ENCODE data around the gene PARD3.

The PARD3 gene

GRCh38 chr10:34567659-34568253, 247.3 kb downstream of the PARD3 start:
- DNase-seq, result peak; percentile 92

- DNase-seq, result no peak
Measured at GRCh38 chr10:34565934-34566333, 249.2 kb downstream of the PARD3 start.

DNA sequence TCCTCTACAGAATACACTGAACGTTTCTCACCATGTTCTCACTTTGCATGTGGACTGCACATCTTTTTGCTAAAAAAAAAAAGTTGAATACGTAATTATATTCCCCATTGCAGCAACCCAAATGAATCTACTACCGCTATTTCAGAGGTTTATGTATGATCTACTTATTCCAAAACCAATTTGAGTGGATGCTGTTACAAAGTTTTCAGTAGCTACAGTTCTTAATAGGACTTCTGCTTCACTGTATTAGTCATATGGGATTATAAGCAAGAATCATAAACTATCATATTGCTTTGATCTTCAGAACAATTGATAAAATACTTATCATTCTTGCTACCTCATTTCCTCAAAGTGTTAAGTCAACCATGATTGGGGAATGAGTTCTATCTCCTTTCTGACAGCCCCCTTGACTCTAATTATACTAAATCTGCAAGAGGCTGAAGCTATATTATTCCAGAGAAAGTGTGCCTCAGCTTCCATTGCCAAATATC, 257.0 kb downstream of the PARD3 start:
- no peak for DNase-seq

GRCh38 chr10:34557173-34557572, 257.9 kb downstream of the PARD3 start:
- no peak for DNase-seq

DNA sequence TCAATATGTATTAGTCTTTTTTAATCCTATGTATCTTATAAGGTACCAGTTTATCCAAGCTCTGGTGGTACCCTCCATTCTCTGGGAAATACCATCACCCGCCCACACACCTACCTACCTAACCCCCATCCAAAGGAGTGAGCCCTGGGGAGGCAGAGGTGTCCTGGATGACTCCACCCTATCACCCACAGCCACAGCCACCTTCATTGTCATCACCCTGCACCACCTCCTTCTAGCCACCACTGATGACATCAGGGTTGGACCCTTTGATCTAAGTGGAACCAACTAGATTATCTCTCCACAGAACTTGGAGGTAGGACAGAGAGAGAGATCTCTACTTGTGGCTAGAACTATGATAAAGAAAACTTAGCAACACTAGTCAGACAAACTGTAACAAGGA, 259.4 kb downstream of the PARD3 start:
- DNase-seq, result no peak

DNA sequence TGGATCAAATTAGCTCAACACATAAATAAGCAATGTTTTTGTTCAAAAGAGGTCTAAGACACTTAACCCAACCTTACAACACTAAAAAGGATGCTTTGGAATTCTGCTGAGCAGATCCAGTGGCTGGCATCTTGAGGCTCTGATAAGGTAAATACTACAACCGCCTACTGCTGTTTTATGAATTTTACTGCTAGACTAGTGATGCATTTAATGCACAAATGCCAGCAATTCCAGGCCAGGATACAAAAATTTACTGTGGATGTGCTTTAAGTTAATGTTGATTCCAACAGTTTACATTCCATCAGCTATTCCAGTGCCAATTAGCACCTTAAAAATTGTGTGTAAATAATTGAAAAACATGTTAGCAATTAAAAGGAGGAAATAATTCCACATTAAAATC, 261.3 kb downstream of the PARD3 start:
- DNase-seq, result no peak

DNA sequence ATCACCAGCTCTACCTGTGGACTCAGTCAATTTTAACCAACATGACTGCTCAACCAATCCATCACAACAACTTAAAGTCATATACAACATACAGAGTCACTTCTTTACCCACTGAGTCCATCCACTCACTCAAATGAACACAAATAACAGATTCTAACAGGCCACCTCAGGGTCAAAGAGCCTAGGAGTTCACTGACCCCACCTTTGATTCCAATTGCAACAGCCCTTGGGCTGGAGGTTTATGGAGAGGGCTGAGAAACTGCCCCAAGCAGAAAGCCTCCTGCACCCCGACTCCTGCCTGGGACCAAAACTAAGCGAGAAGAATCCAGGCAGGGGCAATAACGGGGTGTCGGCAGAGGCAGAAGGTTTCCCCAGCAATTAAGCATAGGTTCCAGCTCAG, 263.8 kb downstream of the PARD3 start:
- DNase-seq, result no peak

DNA sequence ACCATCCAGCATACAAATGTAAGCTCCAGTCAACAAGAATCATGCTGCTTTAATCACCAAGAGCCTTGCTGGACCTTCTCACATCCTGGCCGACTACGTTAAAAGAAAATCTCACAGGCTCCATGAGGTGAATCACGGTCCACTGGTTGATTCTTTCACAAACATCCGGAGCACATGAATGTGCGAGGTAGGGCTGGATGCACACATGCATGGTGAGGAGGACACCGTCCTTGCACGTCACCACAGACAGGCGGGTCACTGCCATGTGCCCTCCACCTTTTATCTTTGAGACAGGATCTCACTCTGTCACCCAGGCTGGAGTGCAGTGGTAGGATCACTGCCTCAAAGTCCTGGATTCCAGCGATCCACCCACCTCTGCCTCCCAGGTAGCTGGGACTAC, 265.1 kb downstream of the PARD3 start:
- no peak for DNase-seq

DNA sequence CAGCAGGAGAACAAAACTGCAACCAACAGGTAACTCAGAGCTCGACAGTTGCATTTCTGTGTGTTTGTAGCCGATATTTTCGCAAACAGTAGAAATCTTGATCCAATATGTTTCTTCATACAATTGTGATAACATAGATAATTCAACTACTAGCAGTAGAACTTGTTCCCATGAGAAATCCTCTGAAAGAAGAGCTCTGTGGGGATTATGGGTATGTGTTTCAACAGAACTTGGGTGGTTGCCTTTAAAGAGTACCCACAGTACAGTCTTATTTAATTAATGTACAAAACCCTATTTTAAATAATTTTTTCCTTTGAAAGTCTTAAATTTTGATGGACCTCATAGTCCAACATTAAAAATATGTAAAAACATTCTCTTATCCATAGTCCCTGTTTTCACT, 266.1 kb downstream of the PARD3 start:
- no peak for DNase-seq

GRCh38 chr10:34548466-34548865, 266.6 kb downstream of the PARD3 start:
- DNase-seq, result no peak

DNA sequence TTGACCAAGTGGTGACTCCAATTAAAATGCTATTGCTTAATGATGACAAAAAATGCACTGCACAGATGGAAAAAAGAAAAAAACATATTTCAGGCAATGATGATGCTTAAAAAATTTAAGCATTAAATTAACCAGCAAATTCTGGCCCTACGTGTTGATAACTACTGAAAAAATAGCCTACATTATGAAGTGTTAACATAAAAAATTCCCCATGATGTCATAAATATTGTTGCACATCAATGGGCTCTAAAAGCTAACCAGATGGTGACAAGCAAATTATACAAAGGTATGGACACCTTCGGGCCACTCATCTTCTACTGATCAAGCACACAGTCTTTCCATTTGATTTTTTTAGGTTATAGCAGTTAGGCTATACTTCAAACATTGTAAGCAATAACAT, 267.4 kb downstream of the PARD3 start:
- DNase-seq, result no peak

- DNase-seq, result no peak
Measured at GRCh38 chr10:34547291-34547690, 267.8 kb downstream of the PARD3 start.

GRCh38 chr10:34544400-34544799, 270.7 kb downstream of the PARD3 start:
- DNase-seq, result no peak

DNA sequence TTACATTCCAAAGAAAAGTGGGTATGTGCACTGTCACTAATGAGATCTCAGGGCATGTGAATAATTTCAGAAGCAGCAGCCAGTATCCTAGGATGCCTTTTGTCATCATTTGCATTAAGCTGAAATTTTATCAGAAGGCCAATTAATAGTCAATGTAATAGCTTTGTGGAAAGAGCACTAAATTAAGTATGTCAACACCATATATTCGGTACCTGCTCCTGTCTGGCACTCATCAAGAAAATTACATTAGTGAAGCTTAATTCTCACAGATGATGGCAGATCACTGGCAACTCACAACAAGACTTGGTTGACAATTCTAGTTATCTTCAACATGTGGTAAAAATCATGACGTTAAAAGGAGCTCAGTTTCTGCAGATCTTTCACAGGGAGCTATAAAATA, 271.4 kb downstream of the PARD3 start:
- peak; percentile 6 for DNase-seq

GRCh38 chr10:34540492-34540891, 274.6 kb downstream of the PARD3 start:
- DNase-seq, result no peak

DNA sequence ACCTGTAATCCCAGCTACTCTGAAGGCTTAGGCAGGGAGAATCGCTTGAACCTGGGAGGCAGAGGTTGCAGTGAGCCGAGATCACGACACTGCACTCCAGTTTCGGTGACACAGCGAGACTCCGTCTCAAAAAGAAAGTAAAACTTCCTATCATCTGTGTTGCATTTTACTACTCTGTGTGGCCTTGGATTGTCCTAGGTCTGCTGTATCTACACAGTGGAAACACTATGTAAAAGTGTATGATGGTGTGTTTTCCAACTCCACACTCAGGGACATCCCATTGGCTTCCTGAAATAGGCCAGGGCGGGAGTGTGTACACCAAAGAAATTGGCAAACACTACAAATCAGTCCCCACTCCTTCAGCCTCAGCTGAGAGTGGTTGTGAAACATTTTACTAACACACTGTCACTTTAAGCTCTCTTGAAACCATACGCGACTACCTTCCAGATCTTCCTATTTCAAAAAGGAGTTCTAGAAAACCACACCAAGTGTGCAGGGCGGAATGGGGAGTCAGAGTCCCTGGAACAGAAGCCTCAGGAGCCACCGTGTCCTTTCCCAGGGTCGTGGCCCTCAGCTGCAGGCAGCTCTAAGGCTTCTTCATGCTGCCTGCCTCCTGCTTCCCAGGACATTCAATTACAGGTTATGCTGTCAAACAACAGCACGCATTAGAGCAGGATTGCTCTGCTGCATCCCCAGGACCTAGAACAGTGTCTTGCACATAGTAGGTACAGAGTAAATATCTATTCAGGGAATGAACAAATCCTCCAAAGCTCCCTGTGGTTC, 275.4 kb downstream of the PARD3 start:
- DNase-seq, result no peak

DNA sequence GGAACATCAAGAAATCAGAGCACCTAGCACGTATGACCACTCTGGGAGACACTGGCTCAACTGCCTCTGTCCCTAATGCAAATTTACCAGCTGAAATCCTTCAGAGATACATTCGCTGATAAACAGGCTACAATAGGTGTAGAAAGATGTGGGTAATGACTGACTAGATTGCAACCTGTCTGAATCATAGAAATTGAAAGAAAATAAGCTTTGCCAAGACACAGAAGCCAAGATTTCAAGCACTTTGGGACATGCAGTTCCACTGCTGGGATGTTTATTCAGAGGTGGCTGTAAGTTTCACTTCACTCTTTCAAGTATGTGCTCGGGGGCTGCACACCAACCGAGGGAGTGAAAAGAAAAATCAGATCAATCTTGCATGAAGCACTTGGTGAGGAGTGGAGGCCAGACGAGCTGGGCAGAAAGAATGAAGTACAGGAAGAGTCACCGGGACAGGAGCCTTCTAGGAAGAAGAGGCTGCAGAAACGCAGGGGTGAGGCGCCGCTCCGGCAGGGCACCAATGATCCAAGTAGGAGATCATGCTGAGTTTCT, 276.7 kb downstream of the PARD3 start:
- no peak for DNase-seq

DNA sequence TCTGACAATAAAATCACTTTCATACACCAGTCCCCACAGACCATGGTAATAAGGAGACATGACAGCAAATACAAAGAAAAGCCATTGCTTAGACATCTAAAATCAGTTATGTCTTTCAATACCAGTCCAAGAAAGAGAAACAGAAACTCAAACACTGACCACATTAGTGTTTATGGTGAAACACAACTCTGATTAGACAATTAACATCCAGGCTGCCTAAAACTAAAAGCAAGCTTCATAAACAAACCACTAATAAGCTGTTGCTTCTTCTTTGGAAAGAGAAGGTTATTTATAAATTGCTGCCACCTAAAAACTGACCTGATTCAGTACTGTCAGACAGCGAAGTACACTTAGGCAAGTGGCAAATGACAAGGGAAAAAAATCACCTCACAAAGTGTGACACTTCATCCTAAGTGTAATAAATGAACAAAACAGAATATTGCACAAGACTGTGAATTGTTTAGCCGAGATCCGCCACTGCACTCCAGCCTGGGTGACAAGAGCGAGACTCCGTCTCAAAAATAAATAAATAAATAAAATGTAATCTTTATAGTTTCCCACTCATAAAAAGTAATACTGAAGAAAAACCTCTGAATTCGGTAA, 277.4 kb downstream of the PARD3 start:
- DNase-seq, result no peak

DNA sequence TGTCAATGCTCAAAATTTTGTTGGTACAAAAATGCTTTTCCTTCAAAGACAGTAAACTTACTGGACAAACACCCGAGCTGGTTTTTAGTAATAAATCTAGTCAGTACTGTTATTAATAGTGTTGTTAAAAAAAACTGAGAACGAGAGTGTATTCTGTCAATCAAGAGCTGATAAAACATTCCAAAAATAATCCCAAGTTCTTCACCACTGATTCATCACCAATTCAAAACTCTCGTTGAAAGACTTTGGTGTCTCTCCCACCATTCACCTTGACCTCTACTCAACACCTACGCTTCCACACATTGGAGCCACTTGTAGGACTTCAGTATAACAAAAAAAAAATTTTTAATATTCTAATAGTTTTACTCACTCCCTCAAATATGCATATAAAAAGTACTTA, 279.2 kb downstream of the PARD3 start:
- no peak for DNase-seq

DNA sequence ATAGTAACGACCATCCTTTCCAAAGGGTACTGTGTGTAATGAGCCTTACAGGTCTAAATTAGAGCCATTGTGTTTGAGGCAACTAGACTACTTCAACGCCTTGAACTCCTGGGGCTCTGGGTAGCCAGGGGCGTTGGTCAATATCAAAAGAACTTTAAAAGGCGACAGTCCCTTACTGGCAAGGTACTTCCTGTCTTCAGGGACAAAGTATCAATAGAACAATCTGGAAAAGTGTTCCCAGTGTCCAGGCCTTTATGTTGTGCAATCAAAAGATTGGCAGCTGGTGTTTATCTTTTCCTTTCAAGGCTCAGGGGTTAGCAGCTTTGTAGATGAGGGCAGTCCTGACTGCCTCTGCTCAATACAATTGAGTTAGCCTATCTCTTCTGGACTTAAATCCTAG, 284.3 kb downstream of the PARD3 start:
- DNase-seq, result peak; percentile 29

- DNase-seq, result no peak
Measured at GRCh38 chr10:34528320-34528719, 286.8 kb downstream of the PARD3 start.

DNA sequence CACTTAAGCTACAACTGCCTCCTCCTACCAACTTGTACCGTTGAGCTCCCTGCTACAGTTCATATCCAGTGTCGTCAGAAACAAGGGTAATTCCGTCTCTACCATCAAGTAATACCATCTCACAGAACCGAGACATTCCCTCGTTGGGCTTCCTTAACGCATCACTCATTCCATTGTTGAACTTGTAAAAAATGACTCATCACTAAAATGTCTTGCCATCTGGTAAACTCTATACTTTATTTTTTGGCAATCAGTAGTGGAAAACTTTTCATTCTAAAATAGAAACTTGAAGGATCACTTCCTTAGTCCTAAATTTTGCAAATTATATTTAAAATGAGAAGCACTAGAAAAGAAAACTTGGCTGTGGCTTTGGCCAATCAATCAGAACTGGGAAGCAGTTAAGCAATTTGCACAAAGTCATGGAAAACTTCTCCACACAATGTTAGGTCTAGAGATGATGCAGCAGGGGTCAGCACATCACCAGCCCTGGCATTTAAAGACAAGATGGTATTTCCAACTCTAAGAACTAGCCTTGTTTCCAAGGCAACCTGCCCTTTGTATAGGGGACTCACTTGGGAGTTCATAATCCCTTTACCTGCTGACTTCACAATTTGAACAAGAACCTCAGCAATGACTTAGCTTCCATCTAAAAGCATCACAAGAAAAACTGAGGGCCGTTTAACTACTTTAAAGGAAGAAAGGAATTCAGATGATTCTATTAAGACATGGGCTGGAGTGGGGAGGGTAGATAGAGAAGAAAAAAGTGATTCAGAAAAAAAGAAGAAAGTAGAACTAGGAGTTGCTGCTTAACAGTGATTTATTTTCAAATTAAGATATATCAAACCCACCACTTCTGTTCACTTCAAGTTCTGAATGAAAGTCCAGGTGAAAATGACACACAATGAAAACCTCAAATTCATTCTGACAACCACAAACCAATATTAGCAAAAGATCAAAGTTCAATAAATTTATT, 288.1 kb downstream of the PARD3 start:
- peak; percentile 12 for DNase-seq

DNA sequence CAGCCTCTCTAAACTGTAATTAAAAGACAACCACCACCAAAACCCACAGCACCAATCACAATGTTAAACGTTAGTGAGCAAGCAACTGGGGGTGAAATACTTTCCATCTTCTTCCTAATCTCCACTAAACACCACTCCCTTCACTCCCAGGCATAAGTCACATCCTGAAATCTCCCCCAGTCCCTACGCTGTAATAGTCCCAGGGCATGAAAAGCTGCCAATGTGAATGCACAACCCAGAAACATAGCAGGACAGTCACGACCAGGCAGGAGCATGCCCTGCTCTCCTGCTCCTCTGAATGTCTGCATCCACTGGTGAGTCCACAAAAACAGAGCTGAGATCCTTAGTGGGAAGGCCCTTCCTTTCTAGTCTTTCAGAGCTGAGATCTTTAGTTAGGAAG, 288.9 kb downstream of the PARD3 start:
- no peak for DNase-seq
